ENCODE measurements around the gene PLCD1. TPM values are rescaled to one million over a fixed set of nuclear protein-coding genes. Genes with fewer than 3 reads are reported as not detected.

The PLCD1 gene
- total RNA-seq, 1 experiment from 2014 or later, result 13.5 TPM

DNA sequence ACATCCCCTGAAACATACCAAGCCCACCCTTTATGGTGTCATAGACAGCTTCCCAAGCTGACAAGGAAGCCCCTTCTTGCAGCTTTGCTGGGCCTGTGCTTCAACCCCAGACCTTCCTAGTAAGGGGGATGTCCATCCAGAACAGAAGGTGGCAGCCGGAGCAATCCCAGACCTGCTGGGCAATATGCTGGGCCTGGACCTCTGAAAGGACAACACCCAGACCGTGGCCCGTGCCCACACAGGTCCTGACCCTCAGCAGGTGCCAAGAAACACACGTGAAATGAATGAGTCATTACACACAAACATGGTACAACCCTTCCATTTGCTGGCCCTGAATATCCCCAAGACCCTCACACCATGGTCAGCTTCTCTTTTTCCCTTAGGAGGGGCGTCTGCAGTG lies 58.6 kb downstream of the PLCD1 start:
- BruUV-seq (replicated peaks), result no TSS peak
- H3K27ac ChIP-seq, result no peak overlapping the region
- H3K27me3 ChIP-seq (ENCODE audit: insufficient read depth, low read depth), result no peaks in the 10 kb centered on the region
- intact Hi-C loops (cut with micrococcal nuclease; ENCODE audit: unreplicated experiment), result no loop called here
- no peak overlapping the region for H2AFZ ChIP-seq
- H3K36me3 ChIP-seq (ENCODE audit: low read depth), result no peaks in the 10 kb centered on the region; the same call in 1 of the 2 replicates
- CTCF ChIA-PET, result no interaction called here
- TF ChIP-seq EZH2 (IDR thresholded peaks at IDR 0.05; ENCODE audit: low read depth), result no peak
- TF ChIP-seq, protein P1, sequence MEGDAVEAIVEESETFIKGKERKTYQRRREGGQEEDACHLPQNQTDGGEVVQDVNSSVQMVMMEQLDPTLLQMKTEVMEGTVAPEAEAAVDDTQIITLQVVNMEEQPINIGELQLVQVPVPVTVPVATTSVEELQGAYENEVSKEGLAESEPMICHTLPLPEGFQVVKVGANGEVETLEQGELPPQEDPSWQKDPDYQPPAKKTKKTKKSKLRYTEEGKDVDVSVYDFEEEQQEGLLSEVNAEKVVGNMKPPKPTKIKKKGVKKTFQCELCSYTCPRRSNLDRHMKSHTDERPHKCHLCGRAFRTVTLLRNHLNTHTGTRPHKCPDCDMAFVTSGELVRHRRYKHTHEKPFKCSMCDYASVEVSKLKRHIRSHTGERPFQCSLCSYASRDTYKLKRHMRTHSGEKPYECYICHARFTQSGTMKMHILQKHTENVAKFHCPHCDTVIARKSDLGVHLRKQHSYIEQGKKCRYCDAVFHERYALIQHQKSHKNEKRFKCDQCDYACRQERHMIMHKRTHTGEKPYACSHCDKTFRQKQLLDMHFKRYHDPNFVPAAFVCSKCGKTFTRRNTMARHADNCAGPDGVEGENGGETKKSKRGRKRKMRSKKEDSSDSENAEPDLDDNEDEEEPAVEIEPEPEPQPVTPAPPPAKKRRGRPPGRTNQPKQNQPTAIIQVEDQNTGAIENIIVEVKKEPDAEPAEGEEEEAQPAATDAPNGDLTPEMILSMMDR (conservative IDR thresholded peaks at IDR 0.05), result no peak
- H3K4me2 ChIP-seq, result no peak overlapping the region
- no peaks in the 10 kb centered on the region for H3K79me2 ChIP-seq (ENCODE audit: low read depth)
- no peaks in the 10 kb centered on the region for H3K4me1 ChIP-seq (replicated peaks; ENCODE audit: insufficient read depth)
- no peak for DNase-seq
- no peak overlapping the region for H3K4me3 ChIP-seq
- no peaks in the 10 kb centered on the region; the same call in 1 of the 2 replicates for H3F3A ChIP-seq (ENCODE audit: insufficient read depth, low read depth)
- no peaks in the 10 kb centered on the region for H3K9me3 ChIP-seq (ENCODE audit: insufficient read depth, low read depth)
- no peaks in the 10 kb centered on the region for H3K9me2 ChIP-seq (ENCODE audit: insufficient read depth)
- H4K20me1 ChIP-seq (ENCODE audit: insufficient read depth), result no peaks in the 10 kb centered on the region
- POLR2A ChIA-PET (ENCODE audit: unreplicated experiment), result no interaction called here

- Histone ChIP-seq H4K20me1 (ENCODE audit: insufficient read depth) (no peaks in the 10 kb centered on the region), H3K4me3 (no peak overlapping the region), H2AFZ (no peak overlapping the region), H3K4me2 (no peak overlapping the region), H3K36me3 (ENCODE audit: low read depth) (peaks cover 2% of the 10 kb centered on the region; the same call in 1 of the 2 replicates), H3K27me3 (ENCODE audit: insufficient read depth, low read depth) (no peaks in the 10 kb centered on the region), H3K4me1 (replicated peaks; ENCODE audit: insufficient read depth) (no peaks in the 10 kb centered on the region), H3K9me3 (ENCODE audit: insufficient read depth, low read depth) (no peaks in the 10 kb centered on the region), H3F3A (ENCODE audit: insufficient read depth, low read depth) (no peaks in the 10 kb centered on the region), H3K27ac (no peak overlapping the region), H3K9me2 (ENCODE audit: insufficient read depth) (no peaks in the 10 kb centered on the region), H3K79me2 (ENCODE audit: low read depth) (no peaks in the 10 kb centered on the region)
- DNase-seq, result no peak
- intact Hi-C loops (cut with micrococcal nuclease; ENCODE audit: unreplicated experiment), result no loop called here
- TF ChIP-seq, protein P1 (conservative IDR thresholded peaks at IDR 0.05), result no peak
- TF ChIP-seq EZH2 (IDR thresholded peaks at IDR 0.05; ENCODE audit: low read depth), result no peak
- ChIA-PET CTCF (no interaction called here), POLR2A (ENCODE audit: unreplicated experiment) (no interaction called here)
- BruUV-seq (replicated peaks), result no TSS peak
These were observed 59.8 kb downstream of the PLCD1 start for GRCh38 chr3:37969596-37970100.

- no peak overlapping the region for H3K4me3 ChIP-seq
- TF ChIP-seq, protein P1 (conservative IDR thresholded peaks at IDR 0.05), result no peak
- TF ChIP-seq EZH2 (IDR thresholded peaks at IDR 0.05; ENCODE audit: low read depth), result no peak
- POLR2A ChIA-PET (ENCODE audit: unreplicated experiment), result no interaction called here
- no peak overlapping the region for H2AFZ ChIP-seq
- no peaks in the 10 kb centered on the region for H3K9me2 ChIP-seq (ENCODE audit: insufficient read depth)
- no peaks in the 10 kb centered on the region for H3F3A ChIP-seq (ENCODE audit: insufficient read depth, low read depth)
- peaks cover 5% of the 10 kb centered on the region; the same call in 1 of the 2 replicates for H3K36me3 ChIP-seq (ENCODE audit: low read depth)
- BruUV-seq (replicated peaks), result no TSS peak
- intact Hi-C loops (cut with micrococcal nuclease; ENCODE audit: unreplicated experiment), result no loop called here
- no peaks in the 10 kb centered on the region for H3K4me1 ChIP-seq (replicated peaks; ENCODE audit: insufficient read depth)
- no peaks in the 10 kb centered on the region for H3K9me3 ChIP-seq (ENCODE audit: insufficient read depth, low read depth)
- CTCF ChIA-PET, result interaction anchor here (0.5 kb wide), 1 partner anchor 193 kb away, joined by 3 read pairs; no protein-coding TSS in a partner anchor
- no peaks in the 10 kb centered on the region for H3K79me2 ChIP-seq (ENCODE audit: low read depth)
- no peak for DNase-seq
- H3K27me3 ChIP-seq (ENCODE audit: insufficient read depth, low read depth), result no peaks in the 10 kb centered on the region
- no peaks in the 10 kb centered on the region for H4K20me1 ChIP-seq (ENCODE audit: insufficient read depth)
- H3K4me2 ChIP-seq, result no peak overlapping the region
- H3K27ac ChIP-seq, result no peak overlapping the region
These were observed 60.4 kb downstream of the PLCD1 start for GRCh38 chr3:37968813-37969595.
